Peyer's patch (tissue), 4 donors: ENCODE measurements around the gene NAALAD2.

Source experiments
- POLR2A ChIP-seq, 2 donors: fragments of 450-650 bp; IDR thresholded peaks; one replicate each; pipeline ENCODE4 v1.5.1; 2017; ENCODE audit warnings: antibody characterized with exemption in 2 of 2, mild to moderate bottlenecking in 2 of 2, moderate library complexity in 2 of 2
- TF ChIP-seq, protein P1 (sequence below), 6 experiments: fragments of 450-650 bp in 4 of 6; fragments of 200-600 bp in 2 of 6; sonication (generic) in 1 of 6; IDR thresholded peaks; one replicate each; pipeline ENCODE4 v1.5.1; 2017 to 2019; ENCODE audit warnings: antibody characterized with exemption in 6 of 6, mild to moderate bottlenecking in 3 of 6, moderate library complexity in 1 of 6

GRCh38 chr11:90187839-90188238, 53.4 kb downstream of the NAALAD2 start:
- TF ChIP-seq, protein P1, sequence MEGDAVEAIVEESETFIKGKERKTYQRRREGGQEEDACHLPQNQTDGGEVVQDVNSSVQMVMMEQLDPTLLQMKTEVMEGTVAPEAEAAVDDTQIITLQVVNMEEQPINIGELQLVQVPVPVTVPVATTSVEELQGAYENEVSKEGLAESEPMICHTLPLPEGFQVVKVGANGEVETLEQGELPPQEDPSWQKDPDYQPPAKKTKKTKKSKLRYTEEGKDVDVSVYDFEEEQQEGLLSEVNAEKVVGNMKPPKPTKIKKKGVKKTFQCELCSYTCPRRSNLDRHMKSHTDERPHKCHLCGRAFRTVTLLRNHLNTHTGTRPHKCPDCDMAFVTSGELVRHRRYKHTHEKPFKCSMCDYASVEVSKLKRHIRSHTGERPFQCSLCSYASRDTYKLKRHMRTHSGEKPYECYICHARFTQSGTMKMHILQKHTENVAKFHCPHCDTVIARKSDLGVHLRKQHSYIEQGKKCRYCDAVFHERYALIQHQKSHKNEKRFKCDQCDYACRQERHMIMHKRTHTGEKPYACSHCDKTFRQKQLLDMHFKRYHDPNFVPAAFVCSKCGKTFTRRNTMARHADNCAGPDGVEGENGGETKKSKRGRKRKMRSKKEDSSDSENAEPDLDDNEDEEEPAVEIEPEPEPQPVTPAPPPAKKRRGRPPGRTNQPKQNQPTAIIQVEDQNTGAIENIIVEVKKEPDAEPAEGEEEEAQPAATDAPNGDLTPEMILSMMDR (IDR thresholded peaks at IDR 0.05) = no peak
- TF ChIP-seq POLR2A (IDR thresholded peaks at IDR 0.05) = no peak
